NCI-H2196 treated with DMSO at 0.1 percent for 48 hours (cell line): Measurements from ENCODE around the gene RBMS3.

Experiments used
- DNase-seq: peaks from one replicate; lab custom pipeline; 2025; ENCODE audit not compliant: unreplicated experiment; lab: John Stamatoyannopoulos, UW

Gene RBMS3

DNA sequence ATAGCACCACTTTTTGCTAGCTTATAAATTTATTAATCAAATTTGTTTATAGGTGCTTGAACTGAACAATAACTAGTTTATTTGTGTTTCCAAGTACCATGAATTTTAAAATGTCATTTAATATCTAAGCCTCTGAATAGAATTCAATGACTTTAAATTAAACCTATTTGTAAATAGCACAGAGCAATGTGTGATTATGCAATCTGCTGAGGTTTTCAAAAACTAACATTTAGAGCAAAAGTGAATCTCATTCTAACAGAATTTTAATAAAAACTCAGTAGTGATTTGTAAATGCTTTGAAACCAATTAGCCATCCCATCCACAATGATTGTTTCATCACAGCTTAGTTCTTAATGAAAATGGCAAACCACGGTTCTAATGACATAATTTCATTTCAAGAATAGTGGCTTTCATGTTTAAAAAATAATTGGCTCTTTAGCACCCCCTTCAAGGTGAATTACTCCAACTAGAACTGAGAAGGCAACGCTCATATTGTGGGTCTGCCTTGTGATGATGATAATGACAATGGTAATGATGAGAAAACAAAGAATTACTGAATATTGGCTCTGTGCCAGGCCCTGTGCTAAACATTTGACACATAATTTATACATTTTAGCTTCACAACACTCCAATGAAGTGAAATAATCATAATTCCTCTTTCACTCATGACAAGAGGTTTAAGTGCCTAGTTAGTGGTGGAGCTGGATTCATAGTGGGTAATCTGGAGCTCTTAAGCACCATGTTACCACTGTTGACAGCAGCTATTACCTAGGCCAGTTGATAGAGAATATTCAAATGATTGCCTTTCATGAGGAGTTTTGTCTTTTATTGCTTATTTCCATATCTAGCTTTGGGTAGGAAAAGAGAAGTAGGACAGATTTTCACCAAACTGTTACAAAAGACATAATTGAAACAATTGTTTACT lies 145.7 kb downstream of the RBMS3 start:
- no peak for DNase-seq

DNA sequence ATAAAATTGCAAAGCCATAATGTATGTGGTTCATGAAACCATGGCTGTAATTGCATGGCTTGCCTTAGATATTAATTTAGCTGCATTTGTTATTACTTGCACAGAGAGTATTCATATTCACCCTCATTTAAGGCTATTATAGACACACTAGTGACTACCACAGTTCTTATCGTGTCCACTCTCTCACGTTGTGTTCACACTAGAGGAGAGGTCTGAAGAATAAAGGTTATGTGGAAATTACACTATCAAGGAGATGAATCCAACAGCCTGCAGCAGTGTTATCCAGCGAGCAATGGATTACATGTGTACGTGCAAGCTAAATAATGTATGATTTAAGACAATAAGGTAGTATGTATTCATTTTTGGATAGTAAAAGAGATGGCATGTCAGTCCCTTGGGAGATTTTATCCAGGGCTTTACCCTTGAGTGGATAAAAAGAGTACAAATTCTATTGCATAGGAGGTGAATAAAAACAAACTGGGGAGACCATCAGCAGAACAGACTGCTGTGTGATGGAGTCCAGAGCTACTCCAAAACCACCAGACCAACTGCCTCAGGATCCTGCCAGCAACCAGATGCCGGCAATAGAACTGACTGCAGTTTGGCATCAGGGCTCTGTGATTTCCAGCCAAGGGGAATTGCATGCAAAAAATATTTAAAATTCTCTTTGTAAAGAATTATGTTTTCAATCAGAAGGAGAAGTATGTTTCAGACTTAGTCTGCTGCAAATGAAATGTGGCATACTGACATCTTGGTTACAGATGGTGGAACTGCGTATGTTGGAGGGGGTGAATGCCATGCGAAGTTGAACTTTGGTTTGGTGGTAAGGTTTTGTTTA lies 146.6 kb downstream of the RBMS3 start:
- DNase-seq = no peak

GRCh38 chr3:29429055-29429679 lies 148.3 kb downstream of the RBMS3 start:
- no peak for DNase-seq

DNA sequence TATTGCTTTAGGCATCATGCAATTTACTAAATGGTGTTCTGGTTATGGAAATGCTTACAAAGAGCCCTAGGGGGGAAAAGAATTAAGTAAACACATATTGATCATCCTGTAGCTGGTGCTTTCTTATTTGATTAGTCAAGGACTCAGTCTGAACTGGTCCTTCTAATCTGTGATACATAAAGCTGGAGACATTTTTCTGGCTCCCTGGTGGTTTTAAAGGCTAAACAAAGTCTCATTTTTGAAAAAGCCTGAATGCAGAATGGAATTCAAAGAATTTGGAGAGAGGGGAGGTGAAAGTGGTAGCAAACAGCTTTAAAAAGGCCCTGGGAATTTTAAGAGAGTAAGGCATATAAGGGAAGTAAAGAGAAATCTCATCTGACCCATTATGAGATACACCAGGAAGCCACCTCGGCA lies 149.7 kb downstream of the RBMS3 start:
- DNase-seq = no peak

DNA sequence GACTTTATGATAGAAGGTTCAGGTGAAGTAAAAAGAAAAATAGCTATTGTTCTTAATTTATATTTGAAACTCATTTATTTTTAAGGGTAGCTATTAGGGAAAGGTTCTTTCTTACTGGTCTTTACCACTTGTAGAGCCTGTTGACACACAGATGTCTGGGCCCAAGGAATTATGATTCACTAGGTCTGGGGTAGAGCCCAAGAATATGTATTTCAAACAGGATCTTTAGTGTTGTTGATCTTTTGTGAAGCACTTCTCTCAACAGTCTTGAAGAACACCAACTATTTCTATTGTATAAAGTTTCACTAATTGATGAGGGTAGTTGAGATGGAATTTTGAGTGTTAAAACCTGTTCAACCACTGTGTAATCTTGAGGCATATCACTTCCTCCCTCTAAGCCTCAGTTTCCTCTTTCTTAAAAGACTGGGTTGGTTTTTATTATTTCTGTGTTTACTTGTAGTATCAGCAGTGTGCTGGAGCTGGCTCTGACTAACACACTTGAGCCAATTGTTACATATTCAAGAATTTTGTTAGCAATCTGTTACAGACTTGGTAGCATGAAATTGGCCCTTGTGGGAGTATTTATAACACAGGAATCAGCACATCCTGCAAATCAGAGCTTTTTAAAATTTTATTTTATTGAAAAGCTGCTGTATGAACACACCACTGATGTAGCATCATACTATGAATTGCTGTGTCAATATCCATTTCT lies 155.9 kb downstream of the RBMS3 start:
- DNase-seq = no peak

GRCh38 chr3:29438580-29438979 lies 157.7 kb downstream of the RBMS3 start:
- DNase-seq = no peak

DNA sequence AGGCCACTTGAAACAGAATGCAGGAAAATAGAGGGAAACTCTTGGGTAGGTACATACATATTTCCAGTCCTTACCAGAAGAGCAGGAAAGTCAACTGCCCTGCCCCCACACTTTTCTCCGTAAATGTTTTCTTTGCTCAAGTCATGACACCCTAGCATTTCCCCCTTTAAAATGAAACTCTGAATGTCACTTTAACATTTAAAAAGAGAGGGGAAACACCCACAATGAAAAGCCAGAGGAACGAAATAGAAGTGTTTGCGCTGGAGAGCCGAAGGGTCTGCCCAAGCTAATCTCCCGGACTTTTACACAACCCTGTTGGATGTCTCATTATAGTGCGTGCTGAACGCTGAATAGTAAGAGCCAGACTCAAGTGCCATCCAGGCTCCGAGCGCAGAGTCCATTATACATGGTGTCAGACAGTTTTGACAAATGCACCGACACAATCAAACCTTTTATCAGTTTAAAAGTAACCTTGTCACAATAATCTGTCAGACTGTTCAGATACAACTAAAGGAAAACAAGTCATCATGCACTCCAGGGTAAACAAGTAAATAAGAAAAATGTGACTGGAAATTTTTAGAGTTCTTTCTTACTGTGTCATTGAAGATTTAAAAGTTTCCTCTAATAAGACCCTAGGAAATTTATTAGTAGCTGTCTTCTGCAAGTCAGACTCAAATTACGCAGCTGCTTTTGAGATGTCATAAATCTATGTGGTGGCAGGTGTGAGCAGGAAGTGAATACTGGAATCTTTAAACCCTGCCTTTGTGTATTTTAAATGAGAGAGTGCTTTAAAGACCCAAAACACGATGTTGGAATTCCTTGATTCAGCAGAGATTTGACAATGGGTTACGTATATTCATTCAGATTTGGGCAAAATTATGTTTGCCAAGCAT lies 159.8 kb downstream of the RBMS3 start:
- DNase-seq = no peak

DNA sequence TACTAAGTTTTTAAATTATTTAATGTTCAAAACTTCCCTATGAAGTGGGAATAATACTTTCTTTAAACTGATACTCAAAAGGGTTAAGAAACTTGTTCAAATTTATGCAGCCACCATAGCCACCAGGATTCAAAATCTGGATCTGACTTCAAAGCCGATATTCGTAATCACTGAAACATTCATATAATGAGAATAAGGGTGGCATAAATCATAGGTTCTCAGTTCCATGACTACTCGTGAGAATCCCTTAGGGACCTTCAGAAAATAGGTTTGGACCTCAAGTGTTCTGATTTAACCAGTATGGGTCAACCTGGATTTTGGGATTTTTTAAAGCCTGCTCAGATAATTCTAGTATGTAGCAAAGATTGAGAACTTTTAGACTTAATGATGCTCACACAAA lies 160.6 kb downstream of the RBMS3 start:
- DNase-seq = no peak

- no peak for DNase-seq
Observed at GRCh38 chr3:29447946-29448627, 167.2 kb downstream of the RBMS3 start.

- DNase-seq = no peak
Observed at GRCh38 chr3:29451920-29452319, 171.0 kb downstream of the RBMS3 start.

- no peak for DNase-seq
Observed at GRCh38 chr3:29452934-29453283, 172.0 kb downstream of the RBMS3 start.

- DNase-seq = peak; percentile 39
Observed at GRCh38 chr3:29453284-29454001, 172.6 kb downstream of the RBMS3 start.

DNA sequence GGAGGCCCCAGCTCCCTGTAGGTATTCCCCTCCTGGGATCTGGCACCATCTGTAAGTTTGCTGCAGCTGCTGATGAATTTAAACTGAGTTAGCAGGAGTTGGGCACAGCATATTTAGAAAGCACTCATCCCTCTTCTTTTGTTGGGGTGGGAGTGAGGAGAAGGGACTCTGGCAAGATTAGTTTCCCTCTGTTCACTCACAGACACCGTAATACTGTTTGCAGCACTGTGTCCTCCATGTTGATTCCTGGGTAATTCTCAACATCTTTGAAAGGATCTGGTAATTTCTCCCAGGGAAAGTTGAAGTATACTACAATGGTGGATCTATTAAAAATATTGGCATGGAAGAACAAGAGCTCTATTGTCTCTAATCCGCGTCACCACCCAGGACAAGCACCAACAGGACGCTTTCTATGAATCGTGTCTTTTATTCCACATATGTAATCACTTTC lies 173.3 kb downstream of the RBMS3 start:
- no peak for DNase-seq

- no peak for DNase-seq
Observed at GRCh38 chr3:29456901-29457300, 176.0 kb downstream of the RBMS3 start.

GRCh38 chr3:29463304-29463703 lies 182.4 kb downstream of the RBMS3 start:
- no peak for DNase-seq

DNA sequence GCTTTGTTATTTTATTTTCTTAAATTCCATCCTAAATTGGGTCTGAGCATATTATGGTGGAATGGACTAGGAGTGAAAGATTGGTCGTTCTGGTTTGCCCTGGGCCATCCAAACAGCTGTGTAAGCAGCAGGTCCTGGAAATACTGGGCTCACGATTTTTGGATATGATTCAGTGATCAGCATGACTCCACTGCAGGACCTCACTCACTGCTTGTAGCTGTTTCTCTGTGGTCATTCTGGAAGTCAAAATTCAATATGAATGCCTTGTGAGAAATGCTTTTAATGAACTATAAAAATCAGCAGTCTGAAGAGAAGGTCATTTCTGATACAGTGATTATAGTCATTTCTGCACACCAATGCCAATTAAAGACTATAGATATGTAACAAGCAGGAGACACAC lies 185.0 kb downstream of the RBMS3 start:
- DNase-seq = no peak

- no peak for DNase-seq
Observed at GRCh38 chr3:29466442-29466841, 185.6 kb downstream of the RBMS3 start.

DNA sequence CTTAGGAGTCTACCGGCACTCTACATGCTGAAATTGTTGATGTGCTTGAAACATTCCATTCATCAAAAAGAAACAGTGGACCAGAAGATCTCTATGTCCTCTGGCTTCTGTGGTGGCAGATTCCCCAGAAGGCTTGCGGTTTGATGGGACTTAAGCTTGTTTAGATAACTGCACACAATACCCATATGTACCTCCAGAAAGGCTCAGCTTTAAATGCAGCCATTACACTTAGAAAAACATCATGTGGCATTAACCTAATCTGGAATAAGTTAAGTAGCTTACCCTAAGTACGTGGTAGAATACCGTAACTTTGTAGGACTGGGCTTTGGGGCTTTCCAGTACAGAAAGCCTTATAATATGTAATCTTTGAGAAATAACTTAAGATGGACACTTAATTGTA lies 187.3 kb downstream of the RBMS3 start:
- DNase-seq = no peak
